ENCODE data around the gene CPTP. TPM values are rescaled to one million over a fixed set of nuclear protein-coding genes. Genes with fewer than 3 reads are reported as not detected.
"Not testable (repeated sequence)": the region's sequence is repeated elsewhere in the genome, so short reads cannot be mapped to it uniquely, and the experiment has no call there.

The CPTP gene
- total RNA-seq, 2 donors from 2014 or later, result 67.3 to 86.7 TPM

DNA sequence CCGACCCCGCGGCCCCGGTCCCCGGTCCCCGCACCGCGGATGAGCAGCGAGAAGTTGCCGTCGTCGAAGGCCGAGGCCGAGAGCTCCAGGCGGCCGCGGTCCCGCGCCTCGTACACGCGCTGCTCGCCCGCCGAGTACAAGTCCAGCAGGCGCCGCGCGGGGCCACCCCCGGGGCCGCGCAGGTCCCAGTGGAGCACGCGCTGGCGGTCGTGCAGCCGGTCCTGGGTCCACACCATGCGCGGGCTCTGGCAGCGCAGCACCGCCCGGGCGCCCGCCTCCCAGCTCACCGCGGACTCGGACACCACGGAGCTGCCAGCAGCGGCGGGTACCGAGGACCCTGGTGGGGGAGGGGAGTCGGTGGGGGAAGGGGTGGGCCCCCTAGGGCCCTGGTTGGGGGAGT, 30.8 kb downstream of the CPTP start:
- ATAC-seq (peak; percentile 32), DNase-seq (peak in 1 of 2 donors; percentile 35)
- intact Hi-C loops (cut with DNase I, micrococcal nuclease), result no loop called here

GRCh38 chr1:1356166-1356795, 31.7 kb downstream of the CPTP start:
- intact Hi-C loops (cut with DNase I, micrococcal nuclease), result no loop called here
- ATAC-seq (no peak), DNase-seq (no peak)

- peak; percentile 51 for ATAC-seq
- intact Hi-C loops (cut with DNase I, micrococcal nuclease), result no loop called here
- peak in 1 of 2 donors; percentile 29 for DNase-seq
Measured at GRCh38 chr1:1356796-1357401, 32.3 kb downstream of the CPTP start.

- no peak for ATAC-seq
Measured at GRCh38 chr1:1357871-1358432, 33.4 kb downstream of the CPTP start.

GRCh38 chr1:1358433-1359271, 34.0 kb downstream of the CPTP start, which contains the start of gene MXRA8:
Gene MXRA8 (minus strand): TSS chr1:1358555. CDS start chr1:1358504, 51 bp downstream.
- peak; percentile 15 for ATAC-seq
- intact Hi-C loops (cut with DNase I, micrococcal nuclease), result no loop called here
- peak in 1 of 2 donors; percentile 81 for DNase-seq

More at GRCh38 chr1:1357871-1358432, 33.4 kb downstream of the CPTP start:
- no peak for DNase-seq
- intact Hi-C loops (cut with DNase I, micrococcal nuclease), result no loop called here

DNA sequence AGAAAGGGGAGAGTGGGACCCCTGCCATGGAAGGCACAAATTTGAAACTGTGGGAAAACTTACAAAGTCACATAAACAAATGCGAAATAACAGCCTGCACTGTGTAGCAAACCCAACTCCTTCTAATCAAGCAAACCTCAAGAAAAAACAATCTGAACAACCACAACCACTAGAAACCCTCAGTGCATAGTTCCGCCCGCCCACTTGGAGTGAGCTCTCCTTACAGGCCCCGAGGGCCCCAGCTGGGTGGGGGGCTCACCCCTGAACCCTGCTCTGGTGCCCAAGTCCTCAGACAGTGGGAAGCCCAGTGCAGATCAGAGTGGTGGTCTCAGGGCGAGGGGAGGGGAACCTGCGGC, 34.7 kb downstream of the CPTP start:
- intact Hi-C loops (cut with DNase I, micrococcal nuclease), result no loop called here
- ATAC-seq, result no peak
- no peak for DNase-seq

DNA sequence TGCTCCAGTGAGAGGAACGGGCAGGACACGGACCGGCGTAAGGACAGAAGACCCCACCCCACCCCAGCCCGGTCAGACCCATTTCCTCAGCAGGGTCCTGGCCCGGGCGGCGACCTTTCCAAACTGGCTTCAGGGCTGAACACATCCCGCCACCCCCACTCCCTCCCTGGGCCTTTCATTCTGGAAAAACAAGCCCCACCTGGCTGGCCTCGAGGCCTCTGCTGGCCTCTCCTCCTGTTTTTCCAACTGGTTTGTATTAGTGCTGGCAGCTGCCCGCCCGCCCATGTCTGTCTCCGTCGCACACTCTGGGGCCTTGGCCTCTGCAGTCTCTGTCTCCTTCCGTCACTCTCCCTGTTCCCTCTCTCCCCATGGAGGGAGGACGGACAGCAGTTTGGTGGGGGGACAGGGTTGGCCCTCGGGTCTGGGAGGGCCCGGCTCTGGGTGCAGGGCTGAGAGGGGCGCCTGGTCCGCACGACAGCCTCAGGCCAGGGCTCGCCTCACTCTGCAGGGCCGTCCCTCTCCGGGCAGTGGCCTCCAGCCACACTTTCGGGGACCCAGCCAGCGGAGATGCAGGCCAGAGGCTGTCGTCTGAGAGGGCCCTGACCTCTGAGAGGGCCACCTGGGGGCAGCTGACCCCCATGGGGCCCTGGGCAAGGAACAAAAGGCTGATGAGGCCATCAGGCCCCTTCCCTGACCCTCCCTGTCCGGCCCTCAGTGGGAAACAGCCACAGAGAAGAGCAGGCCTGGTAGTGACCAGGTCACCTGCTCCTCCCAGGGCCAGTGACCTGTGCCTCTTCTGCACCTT, 35.3 kb downstream of the CPTP start:
- intact Hi-C loops (cut with DNase I, micrococcal nuclease), result no loop called here
- no peak for ATAC-seq
- no peak for DNase-seq

GRCh38 chr1:1360506-1361169, 36.0 kb downstream of the CPTP start:
- peak in 1 of 2 donors; percentile 61 for DNase-seq
- intact Hi-C loops (cut with DNase I, micrococcal nuclease), result no loop called here
- no peak for ATAC-seq

GRCh38 chr1:1361233-1361981, 36.8 kb downstream of the CPTP start:
- intact Hi-C loops (cut with DNase I, micrococcal nuclease), result no loop called here
- no peak for ATAC-seq
- no peak for DNase-seq

- ATAC-seq, result no peak
- peak in 1 of 2 donors; percentile 62 for DNase-seq
- intact Hi-C loops (cut with DNase I, micrococcal nuclease), result no loop called here
Measured at GRCh38 chr1:1361982-1362423, 37.4 kb downstream of the CPTP start.

DNA sequence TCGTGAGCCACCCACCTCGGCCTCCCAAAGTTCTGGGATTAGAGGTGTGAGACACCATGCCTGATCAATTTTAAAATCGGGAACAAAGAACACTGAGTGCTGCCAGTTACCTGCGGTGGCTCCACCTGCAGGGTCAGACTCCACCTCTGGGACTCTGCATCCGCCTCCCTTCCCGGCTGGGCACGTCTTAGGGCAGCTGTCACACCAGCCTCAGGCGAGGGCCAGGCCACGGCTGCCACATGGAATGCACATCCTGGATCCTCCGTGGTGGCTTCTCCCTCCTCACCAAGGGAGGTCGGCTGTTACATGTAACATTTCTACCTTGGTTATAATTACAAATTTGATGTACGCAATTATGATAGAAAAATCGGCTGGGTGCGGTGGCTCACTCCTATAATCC, 39.7 kb downstream of the CPTP start:
- DNase-seq, result peak in 1 of 2 donors; percentile 40
- ATAC-seq, result peak; percentile 88
- intact Hi-C loops (cut with DNase I, micrococcal nuclease), result no loop called here

- intact Hi-C loops (cut with DNase I, micrococcal nuclease), result no loop called here
- ATAC-seq, result no peak
- DNase-seq, result no peak
Measured at GRCh38 chr1:1365875-1366698, 41.5 kb downstream of the CPTP start.

GRCh38 chr1:1366699-1367066, 42.1 kb downstream of the CPTP start:
- intact Hi-C loops (cut with DNase I, micrococcal nuclease), result no loop called here
- no peak for DNase-seq
- ATAC-seq, result no peak

DNA sequence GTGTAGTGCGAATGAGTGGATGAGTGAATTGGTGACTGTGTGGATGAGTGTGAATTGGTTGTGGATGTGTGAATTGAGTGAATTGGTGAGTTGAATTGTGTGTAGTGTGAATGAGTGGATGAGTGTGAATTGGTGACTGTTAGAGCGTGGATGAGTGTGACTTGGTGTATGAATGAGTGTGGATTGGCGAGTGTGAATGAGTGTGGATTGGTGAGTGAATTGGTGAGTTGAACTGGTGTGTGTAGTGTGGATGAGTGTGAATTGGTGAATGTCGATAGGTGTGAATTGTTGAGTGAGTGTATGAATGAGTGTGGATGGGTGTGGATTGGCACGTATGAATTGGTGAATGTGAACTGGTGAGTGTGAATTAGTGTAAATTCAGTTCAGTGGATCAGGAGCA, 42.7 kb downstream of the CPTP start:
- ATAC-seq, result no peak

GRCh38 chr1:1370094-1370493, 45.5 kb downstream of the CPTP start:
- ATAC-seq; DNase-seq; intact Hi-C loops (cut with DNase I, micrococcal nuclease): not testable (repeated sequence)

More for the DNA sequence above, 42.7 kb downstream of the CPTP start:
- intact Hi-C loops (cut with DNase I, micrococcal nuclease), result no loop called here
- DNase-seq, result no peak

DNA sequence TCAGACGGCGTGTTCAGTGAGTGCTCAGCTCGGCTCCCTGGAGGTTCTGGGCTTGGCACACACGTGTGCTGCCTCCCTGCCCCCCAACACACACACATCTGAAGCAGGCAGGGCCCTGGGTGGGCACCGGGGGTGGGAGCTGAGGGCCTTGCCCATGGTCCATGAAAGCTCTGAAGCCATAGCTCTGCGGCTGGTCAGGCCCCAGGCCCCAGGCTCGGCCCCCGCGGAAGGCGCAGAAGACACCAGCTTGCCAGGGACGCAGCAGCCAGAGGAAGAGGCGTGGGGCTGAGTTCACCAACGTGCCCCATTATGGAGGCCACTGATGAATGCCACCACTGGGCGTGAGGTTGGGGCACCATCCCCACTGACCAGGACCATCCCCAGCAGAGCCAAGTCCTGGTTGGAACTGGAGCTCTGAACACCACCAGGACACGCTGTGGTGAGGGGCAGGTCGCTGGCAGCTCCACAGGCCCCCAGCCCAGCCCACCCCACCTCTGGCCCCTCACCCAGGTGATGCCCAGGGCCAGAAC, 46.2 kb downstream of the CPTP start:
- intact Hi-C loops (cut with DNase I, micrococcal nuclease), result no loop called here
- ATAC-seq (no peak), DNase-seq (no peak)
